ENCODE results near the gene SYNJ2.

The SYNJ2 gene

GRCh38 chr6:158068893-158069799 is 87.5 kb downstream of the SYNJ2 start:
- TF ChIP-seq CTCF (IDR thresholded peaks at IDR 0.05; ENCODE audit: low read length), result no peak
- TF ChIP-seq EZH2 (optimal IDR thresholded peaks at IDR 0.05; ENCODE audit: low read depth, low read length), result no peak
- TF ChIP-seq EZH2phosphoT487 (IDR thresholded peaks at IDR 0.05; ENCODE audit: low read length), result no peak
- Histone ChIP-seq H3F3A (ENCODE audit: insufficient read depth, low read length) (no peaks in the 10 kb centered on the region), H3K4me1 (ENCODE audit: low read length) (no peaks in the 10 kb centered on the region), H3K27me3 (replicated peaks; ENCODE audit: insufficient read depth, low read length) (no peaks in the 10 kb centered on the region), H3K9me2 (replicated peaks; ENCODE audit: insufficient read depth, low read length) (no peaks in the 10 kb centered on the region), H4K20me1 (ENCODE audit: insufficient read depth, low read length) (no peaks in the 10 kb centered on the region), H3K79me2 (ENCODE audit: low read length) (no peaks in the 10 kb centered on the region), H3K4me2 (ENCODE audit: low read depth, low read length) (no peak overlapping the region), H3K4me3 (ENCODE audit: low read length) (no peak overlapping the region), H3K9me3 (replicated peaks; ENCODE audit: insufficient read depth, low read length) (no peaks in the 10 kb centered on the region), H2AFZ (ENCODE audit: low read length) (no peak overlapping the region), H3K9ac (ENCODE audit: low read length) (no peak overlapping the region), H3K36me3 (replicated peaks; ENCODE audit: insufficient read depth, low read length) (no peaks in the 10 kb centered on the region), H3K27ac (ENCODE audit: low read length) (no peak overlapping the region)
- no peak for DNase-seq

GRCh38 chr6:158069800-158070195 is 88.1 kb downstream of the SYNJ2 start:
- no peaks in the 10 kb centered on the region for H3K9me2 ChIP-seq (replicated peaks; ENCODE audit: insufficient read depth, low read length)
- H3K9me3 ChIP-seq (replicated peaks; ENCODE audit: insufficient read depth, low read length), result no peaks in the 10 kb centered on the region
- H3K27ac ChIP-seq (ENCODE audit: low read length), result no peak overlapping the region
- no peaks in the 10 kb centered on the region for H3K27me3 ChIP-seq (replicated peaks; ENCODE audit: insufficient read depth, low read length)
- H3K4me3 ChIP-seq (ENCODE audit: low read length), result no peak overlapping the region
- no peak for TF ChIP-seq CTCF (IDR thresholded peaks at IDR 0.05; ENCODE audit: low read length)
- no peak for TF ChIP-seq EZH2 (optimal IDR thresholded peaks at IDR 0.05; ENCODE audit: low read depth, low read length)
- no peak for TF ChIP-seq EZH2phosphoT487 (IDR thresholded peaks at IDR 0.05; ENCODE audit: low read length)
- no peaks in the 10 kb centered on the region for H3K36me3 ChIP-seq (replicated peaks; ENCODE audit: insufficient read depth, low read length)
- no peak for DNase-seq
- no peaks in the 10 kb centered on the region for H3K4me1 ChIP-seq (ENCODE audit: low read length)
- H3F3A ChIP-seq (ENCODE audit: insufficient read depth, low read length), result no peaks in the 10 kb centered on the region
- H3K4me2 ChIP-seq (ENCODE audit: low read depth, low read length), result no peak overlapping the region
- H3K9ac ChIP-seq (ENCODE audit: low read length), result no peak overlapping the region
- no peaks in the 10 kb centered on the region for H4K20me1 ChIP-seq (ENCODE audit: insufficient read depth, low read length)
- H3K79me2 ChIP-seq (ENCODE audit: low read length), result no peaks in the 10 kb centered on the region
- no peak overlapping the region for H2AFZ ChIP-seq (ENCODE audit: low read length)

DNA sequence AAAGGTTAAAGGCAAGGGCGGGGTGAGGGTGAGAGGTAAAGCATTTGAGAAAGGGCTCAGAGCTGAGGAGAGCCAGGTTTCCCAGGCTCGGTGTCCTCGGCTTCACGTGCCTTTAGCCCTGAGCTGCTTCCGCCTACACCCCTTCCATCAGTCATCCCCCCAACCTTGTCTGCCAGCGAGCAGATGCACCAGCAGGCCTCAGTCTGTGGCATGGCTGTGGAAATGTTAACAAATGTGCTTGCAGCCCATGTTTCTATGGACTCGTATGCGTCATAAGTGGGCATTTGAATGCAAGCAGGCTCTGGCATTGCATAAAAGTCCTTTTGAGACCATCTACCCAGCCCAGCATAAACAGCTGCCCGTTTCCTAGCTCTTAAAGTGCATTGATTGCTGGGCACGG is 88.8 kb downstream of the SYNJ2 start:
- H3K4me1 ChIP-seq (ENCODE audit: low read length), result no peaks in the 10 kb centered on the region
- H3K9me3 ChIP-seq (replicated peaks; ENCODE audit: insufficient read depth, low read length), result no peaks in the 10 kb centered on the region
- no peaks in the 10 kb centered on the region for H3F3A ChIP-seq (ENCODE audit: insufficient read depth, low read length)
- no peaks in the 10 kb centered on the region for H3K9me2 ChIP-seq (replicated peaks; ENCODE audit: insufficient read depth, low read length)
- no peak overlapping the region for H3K4me2 ChIP-seq (ENCODE audit: low read depth, low read length)
- H4K20me1 ChIP-seq (ENCODE audit: insufficient read depth, low read length), result no peaks in the 10 kb centered on the region
- no peaks in the 10 kb centered on the region for H3K36me3 ChIP-seq (replicated peaks; ENCODE audit: insufficient read depth, low read length)
- H3K27ac ChIP-seq (ENCODE audit: low read length), result no peak overlapping the region
- no peaks in the 10 kb centered on the region for H3K79me2 ChIP-seq (ENCODE audit: low read length)
- DNase-seq, result no peak
- TF ChIP-seq EZH2phosphoT487 (IDR thresholded peaks at IDR 0.05; ENCODE audit: low read length) (no peak), CTCF (IDR thresholded peaks at IDR 0.05; ENCODE audit: low read length) (no peak), EZH2 (optimal IDR thresholded peaks at IDR 0.05; ENCODE audit: low read depth, low read length) (no peak)
- no peak overlapping the region for H3K4me3 ChIP-seq (ENCODE audit: low read length)
- no peak overlapping the region for H3K9ac ChIP-seq (ENCODE audit: low read length)
- no peak overlapping the region for H2AFZ ChIP-seq (ENCODE audit: low read length)
- H3K27me3 ChIP-seq (replicated peaks; ENCODE audit: insufficient read depth, low read length), result no peaks in the 10 kb centered on the region

Measured in MM.1S (cell line).